Measurements from ENCODE around the gene ADAM22.

- TF ChIP-seq CTCF (IDR thresholded peaks at IDR 0.05) (no peak), POLR2A (IDR thresholded peaks at IDR 0.05) (no peak)
Observed at GRCh38 chr7:87935384-87935706, 1.3 kb downstream of the ADAM22 start.
